Suprapubic skin (tissue), 4 donors: ENCODE measurements around the gene AVPI1.

Experiments
- CTCF ChIP-seq, 2 donors: fragments of 200-600 bp in 1 of 2; fragments of 450-650 bp in 1 of 2; sonication (generic) in 1 of 2; IDR thresholded peaks; one replicate each; pipeline ENCODE4 v1.5.1; 2016 to 2019; ENCODE audit warnings: antibody characterized with exemption in 2 of 2, mild to moderate bottlenecking in 1 of 2, moderate library complexity in 1 of 2
- POLR2A ChIP-seq, 2 donors: fragments of 450-650 bp; IDR thresholded peaks; one replicate each; pipeline ENCODE4 v1.6.1; 2017; ENCODE audit warnings: antibody characterized with exemption in 2 of 2, mild to moderate bottlenecking in 2 of 2, moderate library complexity in 2 of 2
- POLR2AphosphoS5 ChIP-seq, 3 donors: sonication (generic); formaldehyde crosslinking; IDR thresholded peaks; one replicate each; pipeline ENCODE4 v1.6.1; 2017; ENCODE audit warnings: antibody characterized with exemption in 3 of 3

DNA sequence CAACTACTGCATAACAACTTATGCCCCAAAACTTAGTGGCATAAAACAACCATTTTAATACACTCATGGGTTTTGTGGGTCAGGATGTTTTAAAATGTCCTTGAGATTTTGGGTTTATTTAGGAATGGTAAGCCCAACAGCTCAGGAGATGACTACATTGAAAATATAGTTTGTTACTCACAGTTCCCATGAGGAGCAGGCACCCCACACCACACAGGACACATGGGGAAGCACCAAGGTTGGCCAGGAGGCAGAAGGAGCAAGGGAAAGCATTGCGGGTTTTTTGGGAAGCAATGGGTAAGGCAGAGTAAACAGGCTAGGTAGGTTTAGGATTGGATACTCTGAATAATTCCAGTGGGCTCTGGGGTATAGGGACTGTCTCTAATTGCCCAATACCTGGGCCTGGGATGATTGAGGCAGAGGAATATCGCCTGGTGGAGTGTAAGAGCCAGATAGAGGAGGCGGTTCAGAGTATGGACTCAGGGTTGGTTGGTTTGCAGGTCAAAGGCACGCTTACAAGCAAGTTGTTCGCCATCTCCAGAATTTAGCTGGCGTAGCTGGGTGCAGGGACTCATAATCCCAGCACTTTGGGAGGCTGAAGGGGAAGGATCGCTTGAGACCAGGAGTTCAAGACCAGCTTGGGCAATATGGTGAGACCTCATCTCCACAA lies 16.5 kb upstream of the AVPI1 start:
- TF ChIP-seq POLR2A (IDR thresholded peaks at IDR 0.05) (no peak), CTCF (IDR thresholded peaks at IDR 0.05) (no peak), POLR2AphosphoS5 (IDR thresholded peaks at IDR 0.05) (no peak)
